ENCODE measurements around the gene ADGRV1. TPM values are rescaled to one million over a fixed set of nuclear protein-coding genes. Genes with fewer than 3 reads are reported as not detected.
A peak's percentile ranks its signal among the peaks of the same experiment; 100 is the strongest.

Gene ADGRV1
- total and polyA plus RNA-seq, 9 of the 15 experiments (the other 6 are each of a cell fraction or from before 2014, with no cell fraction given): 21.7 to 156 (median 58.2) TPM

DNA sequence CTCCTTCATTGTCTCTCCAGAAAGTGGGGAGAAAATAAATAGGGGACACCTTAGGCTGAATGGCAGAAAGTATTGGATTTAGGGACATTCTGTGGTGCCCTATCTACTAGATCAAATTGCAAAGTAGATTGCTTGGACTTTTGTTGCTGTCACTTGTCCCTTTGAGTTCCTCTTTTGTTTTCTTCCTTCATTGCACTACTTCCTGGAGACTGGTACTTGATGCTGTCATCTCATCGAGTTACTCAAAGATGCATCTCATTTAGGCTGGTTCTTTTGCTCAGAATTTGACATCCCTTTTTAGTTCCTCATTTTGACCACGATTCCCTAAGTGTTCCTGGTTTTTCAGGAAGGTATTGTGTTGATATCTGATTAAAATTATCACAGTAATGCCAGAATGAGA is 137.6 kb downstream of the ADGRV1 start (continued):
- TF ChIP-seq, protein P1, sequence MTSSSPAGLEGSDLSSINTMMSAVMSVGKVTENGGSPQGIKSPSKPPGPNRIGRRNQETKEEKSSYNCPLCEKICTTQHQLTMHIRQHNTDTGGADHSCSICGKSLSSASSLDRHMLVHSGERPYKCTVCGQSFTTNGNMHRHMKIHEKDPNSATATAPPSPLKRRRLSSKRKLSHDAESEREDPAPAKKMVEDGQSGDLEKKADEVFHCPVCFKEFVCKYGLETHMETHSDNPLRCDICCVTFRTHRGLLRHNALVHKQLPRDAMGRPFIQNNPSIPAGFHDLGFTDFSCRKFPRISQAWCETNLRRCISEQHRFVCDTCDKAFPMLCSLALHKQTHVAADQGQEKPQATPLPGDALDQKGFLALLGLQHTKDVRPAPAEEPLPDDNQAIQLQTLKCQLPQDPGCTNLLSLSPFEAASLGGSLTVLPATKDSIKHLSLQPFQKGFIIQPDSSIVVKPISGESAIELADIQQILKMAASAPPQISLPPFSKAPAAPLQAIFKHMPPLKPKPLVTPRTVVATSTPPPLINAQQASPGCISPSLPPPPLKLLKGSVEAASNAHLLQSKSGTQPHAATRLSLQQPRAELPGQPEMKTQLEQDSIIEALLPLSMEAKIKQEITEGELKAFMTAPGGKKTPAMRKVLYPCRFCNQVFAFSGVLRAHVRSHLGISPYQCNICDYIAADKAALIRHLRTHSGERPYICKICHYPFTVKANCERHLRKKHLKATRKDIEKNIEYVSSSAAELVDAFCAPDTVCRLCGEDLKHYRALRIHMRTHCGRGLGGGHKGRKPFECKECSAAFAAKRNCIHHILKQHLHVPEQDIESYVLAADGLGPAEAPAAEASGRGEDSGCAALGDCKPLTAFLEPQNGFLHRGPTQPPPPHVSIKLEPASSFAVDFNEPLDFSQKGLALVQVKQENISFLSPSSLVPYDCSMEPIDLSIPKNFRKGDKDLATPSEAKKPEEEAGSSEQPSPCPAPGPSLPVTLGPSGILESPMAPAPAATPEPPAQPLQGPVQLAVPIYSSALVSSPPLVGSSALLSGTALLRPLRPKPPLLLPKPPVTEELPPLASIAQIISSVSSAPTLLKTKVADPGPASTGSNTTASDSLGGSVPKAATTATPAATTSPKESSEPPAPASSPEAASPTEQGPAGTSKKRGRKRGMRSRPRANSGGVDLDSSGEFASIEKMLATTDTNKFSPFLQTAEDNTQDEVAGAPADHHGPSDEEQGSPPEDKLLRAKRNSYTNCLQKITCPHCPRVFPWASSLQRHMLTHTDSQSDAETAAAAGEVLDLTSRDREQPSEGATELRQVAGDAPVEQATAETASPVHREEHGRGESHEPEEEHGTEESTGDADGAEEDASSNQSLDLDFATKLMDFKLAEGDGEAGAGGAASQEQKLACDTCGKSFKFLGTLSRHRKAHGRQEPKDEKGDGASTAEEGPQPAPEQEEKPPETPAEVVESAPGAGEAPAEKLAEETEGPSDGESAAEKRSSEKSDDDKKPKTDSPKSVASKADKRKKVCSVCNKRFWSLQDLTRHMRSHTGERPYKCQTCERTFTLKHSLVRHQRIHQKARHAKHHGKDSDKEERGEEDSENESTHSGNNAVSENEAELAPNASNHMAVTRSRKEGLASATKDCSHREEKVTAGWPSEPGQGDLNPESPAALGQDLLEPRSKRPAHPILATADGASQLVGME (CRISPR knock-in tag; IDR thresholded peaks at IDR 0.05): no peak
- no peak for TF ChIP-seq ZNF12 (CRISPR knock-in tag; IDR thresholded peaks at IDR 0.05)
- TF ChIP-seq, protein P2, sequence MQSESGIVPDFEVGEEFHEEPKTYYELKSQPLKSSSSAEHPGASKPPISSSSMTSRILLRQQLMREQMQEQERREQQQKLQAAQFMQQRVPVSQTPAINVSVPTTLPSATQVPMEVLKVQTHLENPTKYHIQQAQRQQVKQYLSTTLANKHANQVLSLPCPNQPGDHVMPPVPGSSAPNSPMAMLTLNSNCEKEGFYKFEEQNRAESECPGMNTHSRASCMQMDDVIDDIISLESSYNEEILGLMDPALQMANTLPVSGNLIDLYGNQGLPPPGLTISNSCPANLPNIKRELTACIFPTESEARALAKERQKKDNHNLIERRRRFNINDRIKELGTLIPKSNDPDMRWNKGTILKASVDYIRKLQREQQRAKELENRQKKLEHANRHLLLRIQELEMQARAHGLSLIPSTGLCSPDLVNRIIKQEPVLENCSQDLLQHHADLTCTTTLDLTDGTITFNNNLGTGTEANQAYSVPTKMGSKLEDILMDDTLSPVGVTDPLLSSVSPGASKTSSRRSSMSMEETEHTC (IDR thresholded peaks at IDR 0.05): no peak
- TF ChIP-seq PRPF4 (IDR thresholded peaks at IDR 0.05; ENCODE audit: insufficient read depth, low read depth, low read length, poor library complexity, severe bottlenecking): no peak
- peak; percentile 88 for TF ChIP-seq SPI1 (IDR thresholded peaks at IDR 0.05; ENCODE audit: borderline replicate concordance, low read depth, low read length)
- TF ChIP-seq, protein P3, sequence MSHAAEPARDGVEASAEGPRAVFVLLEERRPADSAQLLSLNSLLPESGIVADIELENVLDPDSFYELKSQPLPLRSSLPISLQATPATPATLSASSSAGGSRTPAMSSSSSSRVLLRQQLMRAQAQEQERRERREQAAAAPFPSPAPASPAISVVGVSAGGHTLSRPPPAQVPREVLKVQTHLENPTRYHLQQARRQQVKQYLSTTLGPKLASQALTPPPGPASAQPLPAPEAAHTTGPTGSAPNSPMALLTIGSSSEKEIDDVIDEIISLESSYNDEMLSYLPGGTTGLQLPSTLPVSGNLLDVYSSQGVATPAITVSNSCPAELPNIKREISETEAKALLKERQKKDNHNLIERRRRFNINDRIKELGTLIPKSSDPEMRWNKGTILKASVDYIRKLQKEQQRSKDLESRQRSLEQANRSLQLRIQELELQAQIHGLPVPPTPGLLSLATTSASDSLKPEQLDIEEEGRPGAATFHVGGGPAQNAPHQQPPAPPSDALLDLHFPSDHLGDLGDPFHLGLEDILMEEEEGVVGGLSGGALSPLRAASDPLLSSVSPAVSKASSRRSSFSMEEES (CRISPR knock-in tag; IDR thresholded peaks at IDR 0.05): no peak
- TF ChIP-seq SMAD1 (IDR thresholded peaks at IDR 0.05; ENCODE audit: low read depth, low read length, partially characterized antibody): no peak
- peak; percentile 56 for TF ChIP-seq ELF1 (tag; IDR thresholded peaks at IDR 0.05)
- peak; percentile 23; the same call in 1 of the 2 replicates for TF ChIP-seq SOX6 (IDR thresholded peaks at IDR 0.05)
- no peak for TF ChIP-seq BACH1 (tag; IDR thresholded peaks at IDR 0.05)
- TF ChIP-seq IRF2 (CRISPR knock-in tag; IDR thresholded peaks at IDR 0.05): no peak
- no peak for TF ChIP-seq MED1 (CRISPR knock-in tag; IDR thresholded peaks at IDR 0.05; ENCODE audit: borderline replicate concordance)
- TF ChIP-seq ZNF3 (CRISPR knock-in tag; IDR thresholded peaks at IDR 0.05): no peak
- no peak for TF ChIP-seq POLR3G (IDR thresholded peaks at IDR 0.05; ENCODE audit: extremely low read depth, insufficient read length, insufficient replicate concordance)

Data from K562 (cell line).